ENCODE results near the gene ZMYND8.

- TF ChIP-seq CTCF (IDR thresholded peaks at IDR 0.05) (no peak), POLR2A (IDR thresholded peaks at IDR 0.05) (no peak)
These were observed 16.8 kb upstream of the ZMYND8 start for GRCh38 chr20:47373206-47373733.

Data from thyroid gland (tissue), 4 donors.